Activated CD4-positive, alpha-beta T cell treated with anti-CD3 and anti-CD28 coated beads, Interleukin-2, amount 50 U/mL, for 16 hours (primary cell): ENCODE measurements around the gene CC2D1A.
"Not testable (repeated sequence)": the region's sequence is repeated elsewhere in the genome, so short reads cannot be mapped to it uniquely, and the experiment has no call there.

Experiments used
- DNase-seq: peaks from one replicate; pipeline ENCODE4 v3.0.0-alpha.2; 2020

Gene CC2D1A

GRCh38 chr19:13913352-13913751, 7.4 kb downstream of the CC2D1A start:
- no peak for DNase-seq

GRCh38 chr19:13914777-13915176, 8.8 kb downstream of the CC2D1A start:
- no peak for DNase-seq

GRCh38 chr19:13917888-13918406, 11.9 kb downstream of the CC2D1A start:
- DNase-seq, result no peak

GRCh38 chr19:13918726-13919411, 12.9 kb downstream of the CC2D1A start:
- DNase-seq, result no peak

GRCh38 chr19:13920524-13920923, 14.5 kb downstream of the CC2D1A start:
- DNase-seq, result no peak

- peak; percentile 72 for DNase-seq
Measured at GRCh38 chr19:13920940-13921747, 15.1 kb downstream of the CC2D1A start.

- not testable (repeated sequence) for DNase-seq
Measured at GRCh38 chr19:13922118-13922517, 16.1 kb downstream of the CC2D1A start.

GRCh38 chr19:13923194-13923987, 17.4 kb downstream of the CC2D1A start:
- no peak for DNase-seq

GRCh38 chr19:13926010-13926409, 20.0 kb downstream of the CC2D1A start:
- DNase-seq, result no peak

GRCh38 chr19:13926715-13927114, 20.7 kb downstream of the CC2D1A start:
- no peak for DNase-seq

- DNase-seq, result no peak
Measured at GRCh38 chr19:13929340-13929739, 23.3 kb downstream of the CC2D1A start.

GRCh38 chr19:13929956-13930355, 24.0 kb downstream of the CC2D1A start:
- DNase-seq, result no peak

- no peak for DNase-seq
Measured at GRCh38 chr19:13930402-13930801, 24.4 kb downstream of the CC2D1A start.

GRCh38 chr19:13931391-13932148, 25.6 kb downstream of the CC2D1A start:
- DNase-seq, result no peak

- DNase-seq, result no peak
Measured at GRCh38 chr19:13932149-13932637, 26.2 kb downstream of the CC2D1A start.

GRCh38 chr19:13932911-13933393, 27.0 kb downstream of the CC2D1A start:
- DNase-seq, result no peak

GRCh38 chr19:13934785-13935109, 28.7 kb downstream of the CC2D1A start:
- DNase-seq, result no peak

GRCh38 chr19:13935765-13936510, 29.9 kb downstream of the CC2D1A start:
- DNase-seq, result no peak

- DNase-seq, result no peak
Measured at GRCh38 chr19:13937479-13938300, 31.7 kb downstream of the CC2D1A start.

- no peak for DNase-seq
Measured at GRCh38 chr19:13938301-13939064, 32.5 kb downstream of the CC2D1A start, which contains the start of gene PODNL1. PODNL1 (minus strand) TSS chr19:13938417; CDS start chr19:13938181, 236 bp downstream.
